GM10847 (cell line): Measurements from ENCODE around the gene OR6C70.

Source experiments
- POLR2A ChIP-seq: IDR thresholded peaks from 2 replicates; pipeline ENCODE4 v1.6.1; 2011; ENCODE audit not compliant: insufficient read length; ENCODE audit errors: extremely low read depth

OR6C70 gene

DNA sequence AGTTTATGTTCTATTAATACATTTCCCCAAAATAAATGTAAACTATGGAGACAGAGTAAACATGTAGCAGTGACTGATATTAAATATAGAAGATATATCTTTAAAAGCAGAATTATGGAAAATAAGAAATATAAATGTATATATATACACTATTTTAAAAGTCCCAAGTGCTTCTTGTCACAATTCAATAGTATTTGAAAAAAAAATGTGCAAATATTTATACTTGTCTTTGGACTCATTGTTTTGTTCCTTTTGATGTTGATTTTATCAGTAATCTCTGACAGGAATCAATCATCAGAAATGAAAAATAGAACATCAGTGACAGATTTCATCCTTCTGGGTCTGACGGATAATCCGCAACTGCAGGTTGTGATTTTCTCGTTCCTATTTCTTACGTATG is 44.0 kb downstream of the OR6C70 start, which contains the start of gene OR6C76:
Gene OR6C76, plus strand, starts transcription at position 301 of the 400 bp plus-strand sequence. Its CDS starts 0 bp downstream, at position 301.
- no peak for TF ChIP-seq POLR2A

GRCh38 chr12:55420307-55420962 is 49.5 kb downstream of the OR6C70 start:
- no peak for TF ChIP-seq POLR2A
